Tibial nerve (tissue), 4 donors: ENCODE results near the gene NEU4. TPM values are rescaled to one million over a fixed set of nuclear protein-coding genes. Genes with fewer than 3 reads are reported as not detected.
"Not testable (repeated sequence)": the region's sequence is repeated elsewhere in the genome, so short reads cannot be mapped to it uniquely, and the experiment has no call there.

ENCODE experiments used
- DNase-seq, 2 donors: peaks; one replicate each; pipeline ENCODE4 v3.0.0-alpha.2; 2019; ENCODE audit warnings: low spot score in 2 of 2
- H3K27ac ChIP-seq, 4 donors: fragments of 200-600 bp; sonication (generic) in 3 of 4; one replicate each; pipeline ENCODE4 v1.5.1; 2017 to 2019; ENCODE audit warnings: mild to moderate bottlenecking in 1 of 4
- H3K27me3 ChIP-seq, 2 donors: fragments of 200-600 bp; sonication (generic) in 1 of 2; one replicate each; pipeline versions ENCODE4 v1.5.1 to v1.6.0; 2017 to 2019
- H3K36me3 ChIP-seq, 3 donors: fragments of 200-600 bp; sonication (generic); one replicate each; pipeline ENCODE4 v1.5.1; 2018 to 2019
- H3K4me1 ChIP-seq, 4 donors: fragments of 200-600 bp; sonication (generic) in 3 of 4; one replicate each; pipeline ENCODE4 v1.5.1; 2017 to 2019
- H3K4me3 ChIP-seq, 4 donors: fragments of 200-600 bp; sonication (generic) in 3 of 4; one replicate each; pipeline ENCODE4 v1.5.1; 2017 to 2019; ENCODE audit warnings: mild to moderate bottlenecking in 1 of 4, moderate library complexity in 1 of 4
- H3K9me3 ChIP-seq, 4 donors: fragments of 200-600 bp; sonication (generic) in 3 of 4; one replicate each; pipeline ENCODE4 v1.5.1; 2017 to 2019
- CTCF ChIP-seq, 5 experiments: fragments of 200-600 bp in 3 of 5; fragments of 450-650 bp in 2 of 5; sonication (generic) in 3 of 5; IDR thresholded peaks; one replicate each; pipeline ENCODE4 v1.5.1; 2016 to 2019; ENCODE audit warnings: antibody characterized with exemption in 5 of 5, mild to moderate bottlenecking in 3 of 5, moderate library complexity in 2 of 5
- EP300 ChIP-seq, 2 donors: sonication (generic); formaldehyde crosslinking; IDR thresholded peaks; one replicate each; pipeline ENCODE4 v1.6.1; 2017; ENCODE audit warnings: antibody characterized with exemption in 2 of 2, mild to moderate bottlenecking in 1 of 2
- POLR2A ChIP-seq, 2 donors: fragments of 450-650 bp; IDR thresholded peaks; one replicate each; pipeline ENCODE4 v1.6.1; 2017; ENCODE audit warnings: antibody characterized with exemption in 2 of 2, mild to moderate bottlenecking in 2 of 2, moderate library complexity in 2 of 2
- WGBS, 2 donors: methylation state at CpG; one replicate each; pipeline ENCODE4 v1.1.5; 2018; 5-methylcytosine and 5-hydroxymethylcytosine counted together
- total RNA-seq, 4 donors: library from RNA; depleted of rRNA; stranded (reverse); fragments of >200 nt; gene quantifications; one replicate each; pipeline ENCODE4 v1.1.0, GENCODE V29; 2016

NEU4 gene
- total RNA-seq, 4 donors from 2014 or later, result 1.1 to 1.6 TPM; not detected in 2

- Histone ChIP-seq H3K27me3 (peaks cover 0 to 29% of the 10 kb centered on the region in 2 donors), H3K27ac (no peak overlapping the region), H3K36me3 (no peaks in the 10 kb centered on the region), H3K9me3 (no peaks in the 10 kb centered on the region), H3K4me3 (no peak overlapping the region), H3K4me1 (peaks cover 0 to 9% (median 0%) of the 10 kb centered on the region in 4 donors)
- WGBS, 2 donors, result 80 to 85% methylated on average over 34 to 36 of the region's 52 CpGs
- TF ChIP-seq EP300 (IDR thresholded peaks at IDR 0.05) (no peak), CTCF (IDR thresholded peaks at IDR 0.05) (no peak), POLR2A (IDR thresholded peaks at IDR 0.05) (no peak)
- peak in 1 of 2 donors; percentile 9 for DNase-seq
Observed at GRCh38 chr2:241814643-241815476, 5.9 kb downstream of the NEU4 start.

- H3K4me3 ChIP-seq, result no peak overlapping the region
- H3K9me3 ChIP-seq, result no peaks in the 10 kb centered on the region
- peaks cover 0 to 4% (median 0%) of the 10 kb centered on the region in 4 donors for H3K4me1 ChIP-seq
- peak in 1 of 2 donors; percentile 9 for DNase-seq
- TF ChIP-seq EP300 (IDR thresholded peaks at IDR 0.05), result no peak
- no peak for TF ChIP-seq CTCF (IDR thresholded peaks at IDR 0.05)
- TF ChIP-seq POLR2A (IDR thresholded peaks at IDR 0.05), result no peak
- WGBS, 2 donors, result 82% methylated on average over 40 to 48 of the region's 48 CpGs
- H3K27me3 ChIP-seq, result peaks cover 0 to 33% of the 10 kb centered on the region in 2 donors
- H3K36me3 ChIP-seq, result no peaks in the 10 kb centered on the region
- H3K27ac ChIP-seq, result no peak overlapping the region
Observed at GRCh38 chr2:241815477-241816430, 6.8 kb downstream of the NEU4 start.

- Histone ChIP-seq H3K4me1 (no peaks in the 10 kb centered on the region), H3K4me3 (no peak overlapping the region), H3K27me3 (peaks cover 0 to 38% of the 10 kb centered on the region in 2 donors), H3K27ac (no peak overlapping the region), H3K9me3 (no peaks in the 10 kb centered on the region), H3K36me3 (no peaks in the 10 kb centered on the region)
- TF ChIP-seq EP300 (IDR thresholded peaks at IDR 0.05) (no peak), POLR2A (IDR thresholded peaks at IDR 0.05) (no peak), CTCF (IDR thresholded peaks at IDR 0.05) (no peak)
- 54 to 71% methylated on average over 19 to 28 of the region's 33 CpGs for WGBS, 2 donors
- peak in 1 of 2 donors; percentile 10 for DNase-seq
Observed at GRCh38 chr2:241816431-241817121, 7.6 kb downstream of the NEU4 start.

GRCh38 chr2:241817126-241817820 lies 8.3 kb downstream of the NEU4 start:
- no peaks in the 10 kb centered on the region for H3K36me3 ChIP-seq
- no peaks in the 10 kb centered on the region for H3K9me3 ChIP-seq
- no peak overlapping the region for H3K4me3 ChIP-seq
- peak overlapping the region in 1 of 4 donors; percentile 2 for H3K27ac ChIP-seq
- TF ChIP-seq CTCF (IDR thresholded peaks at IDR 0.05), result no peak
- no peak for TF ChIP-seq EP300 (IDR thresholded peaks at IDR 0.05)
- no peak for TF ChIP-seq POLR2A (IDR thresholded peaks at IDR 0.05)
- WGBS, 2 donors, result 51 to 55% methylated on average over 15 to 16 of the region's 16 CpGs
- peaks cover 0 to 38% of the 10 kb centered on the region in 2 donors for H3K27me3 ChIP-seq
- H3K4me1 ChIP-seq, result no peaks in the 10 kb centered on the region
- DNase-seq, result peak in 1 of 2 donors; percentile 2

- H3K4me3 ChIP-seq, H3K27ac ChIP-seq, H3K4me1 ChIP-seq, DNase-seq, H3K9me3 ChIP-seq, H3K36me3 ChIP-seq: not testable (repeated sequence)
- WGBS, 2 donors, result 81 to 83% methylated on average over 10 of the region's 10 CpGs
- H3K27me3 ChIP-seq, result peaks cover 0 to 38% of the 10 kb centered on the region in 2 donors
Observed at GRCh38 chr2:241817821-241818215, 8.8 kb downstream of the NEU4 start.
